ENCODE measurements around the gene SCRN3.
"Not testable (repeated sequence)": the region's sequence is repeated elsewhere in the genome, so short reads cannot be mapped to it uniquely, and the experiment has no call there.

SCRN3 gene

DNA sequence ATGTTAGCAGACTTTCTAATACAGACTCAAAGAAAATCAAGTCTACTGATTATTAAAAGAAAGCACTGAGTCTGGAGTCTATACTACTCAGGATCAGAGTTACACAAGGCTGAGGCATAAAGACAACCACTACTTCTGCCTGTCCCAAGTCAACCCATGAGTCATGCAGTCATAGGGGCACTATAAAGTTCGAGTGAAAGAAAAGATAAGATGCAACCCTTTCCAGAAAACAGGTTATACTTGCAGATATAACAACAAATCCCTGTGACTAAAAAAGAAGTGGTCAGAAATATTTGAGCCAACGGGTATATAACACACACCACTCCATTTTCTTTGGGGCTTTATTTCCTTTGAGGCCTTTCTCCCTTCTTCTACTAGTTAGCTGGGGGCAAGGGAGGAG lies 18.6 kb upstream of the SCRN3 start:
- Histone ChIP-seq H3K4me3 (ENCODE audit: low read length) (no peak overlapping the region), H3K36me3 (ENCODE audit: insufficient read depth, low read length) (peaks cover 62% of the 10 kb centered on the region), H3K4me2 (ENCODE audit: low read length) (no peak overlapping the region), H3K27me3 (ENCODE audit: control insufficient read depth, insufficient read depth, low read length) (no peaks in the 10 kb centered on the region), H3K9me3 (replicated peaks; ENCODE audit: low read length) (no peaks in the 10 kb centered on the region), H3K9ac (ENCODE audit: low read depth, low read length) (no peak overlapping the region), H3K4me1 (ENCODE audit: control insufficient read depth, insufficient read depth, low read length) (no peaks in the 10 kb centered on the region)

DNA sequence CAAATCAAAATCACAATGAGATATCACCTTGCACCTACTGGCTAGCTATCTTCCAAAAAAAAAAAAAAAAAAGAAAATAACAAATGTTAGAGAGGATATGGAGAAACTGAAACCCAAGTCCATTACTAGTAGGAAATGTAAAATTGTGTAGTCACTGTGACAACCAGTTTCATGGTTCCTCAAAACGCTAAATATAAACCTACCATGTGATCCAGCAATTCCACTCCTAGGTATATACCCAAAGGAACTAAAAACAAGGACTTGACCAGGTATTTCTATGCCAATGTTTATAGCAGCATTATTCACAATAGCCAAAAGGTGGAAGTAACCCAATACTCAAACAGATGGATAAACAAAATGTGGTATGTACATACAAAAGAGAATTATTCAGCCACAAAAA lies 11.7 kb upstream of the SCRN3 start:
- no peaks in the 10 kb centered on the region for H3K27me3 ChIP-seq (ENCODE audit: control insufficient read depth, insufficient read depth, low read length)
- peaks cover 33% of the 10 kb centered on the region for H3K36me3 ChIP-seq (ENCODE audit: insufficient read depth, low read length)
- no peaks in the 10 kb centered on the region for H3K9me3 ChIP-seq (replicated peaks; ENCODE audit: low read length)
- H3K4me2 ChIP-seq (ENCODE audit: low read length): no peak overlapping the region
- H3K9ac ChIP-seq (ENCODE audit: low read depth, low read length): no peak overlapping the region
- H3K4me1 ChIP-seq (ENCODE audit: control insufficient read depth, insufficient read depth, low read length): no peaks in the 10 kb centered on the region
- no peak overlapping the region for H3K4me3 ChIP-seq (ENCODE audit: low read length)

- Histone ChIP-seq H3K9ac (ENCODE audit: low read depth, low read length) (no peak overlapping the region), H3K36me3 (ENCODE audit: insufficient read depth, low read length) (peaks cover 32% of the 10 kb centered on the region), H3K4me1 (ENCODE audit: control insufficient read depth, insufficient read depth, low read length) (no peaks in the 10 kb centered on the region), H3K4me2 (ENCODE audit: low read length) (no peak overlapping the region), H3K9me3 (replicated peaks; ENCODE audit: low read length) (no peaks in the 10 kb centered on the region), H3K27me3 (ENCODE audit: control insufficient read depth, insufficient read depth, low read length) (no peaks in the 10 kb centered on the region), H3K4me3 (ENCODE audit: low read length) (no peak overlapping the region)
These were observed 10.3 kb upstream of the SCRN3 start for GRCh38 chr2:174385201-174385600.

DNA sequence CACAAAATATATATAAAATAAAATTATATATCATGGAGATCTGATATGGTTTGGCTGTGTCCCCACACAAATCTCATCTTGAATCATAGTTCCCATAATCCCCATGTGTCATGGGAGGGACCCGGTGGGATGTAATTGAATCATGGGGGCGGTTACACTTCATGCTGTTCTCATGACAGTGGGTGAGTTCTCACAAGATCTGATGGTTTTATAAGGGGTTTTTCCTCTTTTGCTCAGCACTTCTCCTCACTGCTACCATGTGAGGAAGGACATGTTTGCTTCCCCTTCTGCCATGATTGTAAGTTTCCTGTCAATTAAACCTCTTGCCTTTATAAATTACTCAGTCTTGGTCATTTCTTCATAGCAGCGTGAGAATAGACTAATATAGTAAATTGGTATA lies 6.8 kb upstream of the SCRN3 start:
- H3K9ac ChIP-seq (ENCODE audit: low read depth, low read length); H3K27me3 ChIP-seq (ENCODE audit: control insufficient read depth, insufficient read depth, low read length); H3K4me3 ChIP-seq (ENCODE audit: low read length); H3K9me3 ChIP-seq (replicated peaks; ENCODE audit: low read length); H3K4me1 ChIP-seq (ENCODE audit: control insufficient read depth, insufficient read depth, low read length); H3K4me2 ChIP-seq (ENCODE audit: low read length): not testable (repeated sequence)
- H3K36me3 ChIP-seq (ENCODE audit: insufficient read depth, low read length): peaks cover 18% of the 10 kb centered on the region

DNA sequence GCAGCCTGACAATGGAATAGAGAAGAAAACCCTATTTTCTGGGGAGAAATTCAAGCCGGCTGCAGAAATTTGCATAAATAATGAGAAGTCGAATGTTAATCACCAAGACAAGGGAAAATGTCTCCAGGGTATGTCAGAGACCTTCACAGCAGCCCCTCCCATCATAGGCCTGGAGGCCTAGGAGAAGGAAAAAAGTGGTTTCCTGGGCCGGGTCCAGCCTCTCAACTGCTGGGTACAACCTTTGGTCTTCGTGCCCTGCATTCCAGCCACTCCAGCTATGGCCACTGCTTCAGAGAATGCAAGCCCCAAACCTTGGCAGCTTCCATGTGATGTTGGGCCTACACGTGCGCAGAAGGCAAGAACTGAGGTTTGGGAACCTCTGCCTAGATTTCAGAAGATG lies 6.0 kb upstream of the SCRN3 start:
- H3K27me3 ChIP-seq (ENCODE audit: control insufficient read depth, insufficient read depth, low read length): no peaks in the 10 kb centered on the region
- H3K36me3 ChIP-seq (ENCODE audit: insufficient read depth, low read length): peaks cover 13% of the 10 kb centered on the region
- H3K4me3 ChIP-seq (ENCODE audit: low read length): no peak overlapping the region
- peaks cover 7% of the 10 kb centered on the region for H3K4me1 ChIP-seq (ENCODE audit: control insufficient read depth, insufficient read depth, low read length)
- H3K4me2 ChIP-seq (ENCODE audit: low read length): no peak overlapping the region
- no peak overlapping the region for H3K9ac ChIP-seq (ENCODE audit: low read depth, low read length)
- H3K9me3 ChIP-seq (replicated peaks; ENCODE audit: low read length): no peaks in the 10 kb centered on the region

DNA sequence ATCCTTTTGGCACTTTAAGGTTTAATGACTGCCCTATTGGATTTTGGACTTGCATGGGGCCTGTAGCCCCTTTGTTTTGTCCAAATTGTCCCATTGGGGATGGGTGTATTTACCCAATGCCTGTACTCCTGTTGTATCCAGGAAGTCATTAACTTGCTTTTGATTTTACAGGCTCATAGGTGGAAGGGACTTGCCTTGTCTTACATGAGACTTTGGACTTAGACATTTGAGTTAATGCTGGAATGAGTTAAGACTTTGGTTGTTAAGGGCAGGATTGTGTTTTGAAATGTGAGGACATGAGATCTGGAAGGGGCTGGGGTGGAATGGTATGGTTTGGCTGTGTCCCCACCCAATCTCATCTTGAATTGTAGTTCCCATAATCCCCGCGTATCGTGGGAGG lies 5.2 kb upstream of the SCRN3 start:
- not testable (repeated sequence) for H3K27me3 ChIP-seq (ENCODE audit: control insufficient read depth, insufficient read depth, low read length); H3K9ac ChIP-seq (ENCODE audit: low read depth, low read length); H3K4me3 ChIP-seq (ENCODE audit: low read length); H3K4me2 ChIP-seq (ENCODE audit: low read length); H3K4me1 ChIP-seq (ENCODE audit: control insufficient read depth, insufficient read depth, low read length); H3K9me3 ChIP-seq (replicated peaks; ENCODE audit: low read length)
- peaks cover 13% of the 10 kb centered on the region for H3K36me3 ChIP-seq (ENCODE audit: insufficient read depth, low read length)

GRCh38 chr2:174392706-174393105 lies 2.8 kb upstream of the SCRN3 start:
- H3K36me3 ChIP-seq (ENCODE audit: insufficient read depth, low read length): no peaks in the 10 kb centered on the region
- no peak overlapping the region for H3K9ac ChIP-seq (ENCODE audit: low read depth, low read length)
- no peak overlapping the region for H3K4me3 ChIP-seq (ENCODE audit: low read length)
- no peaks in the 10 kb centered on the region for H3K27me3 ChIP-seq (ENCODE audit: control insufficient read depth, insufficient read depth, low read length)
- H3K9me3 ChIP-seq (replicated peaks; ENCODE audit: low read length): no peaks in the 10 kb centered on the region
- H3K4me1 ChIP-seq (ENCODE audit: control insufficient read depth, insufficient read depth, low read length): peaks cover 9% of the 10 kb centered on the region
- H3K4me2 ChIP-seq (ENCODE audit: low read length): no peak overlapping the region

DNA sequence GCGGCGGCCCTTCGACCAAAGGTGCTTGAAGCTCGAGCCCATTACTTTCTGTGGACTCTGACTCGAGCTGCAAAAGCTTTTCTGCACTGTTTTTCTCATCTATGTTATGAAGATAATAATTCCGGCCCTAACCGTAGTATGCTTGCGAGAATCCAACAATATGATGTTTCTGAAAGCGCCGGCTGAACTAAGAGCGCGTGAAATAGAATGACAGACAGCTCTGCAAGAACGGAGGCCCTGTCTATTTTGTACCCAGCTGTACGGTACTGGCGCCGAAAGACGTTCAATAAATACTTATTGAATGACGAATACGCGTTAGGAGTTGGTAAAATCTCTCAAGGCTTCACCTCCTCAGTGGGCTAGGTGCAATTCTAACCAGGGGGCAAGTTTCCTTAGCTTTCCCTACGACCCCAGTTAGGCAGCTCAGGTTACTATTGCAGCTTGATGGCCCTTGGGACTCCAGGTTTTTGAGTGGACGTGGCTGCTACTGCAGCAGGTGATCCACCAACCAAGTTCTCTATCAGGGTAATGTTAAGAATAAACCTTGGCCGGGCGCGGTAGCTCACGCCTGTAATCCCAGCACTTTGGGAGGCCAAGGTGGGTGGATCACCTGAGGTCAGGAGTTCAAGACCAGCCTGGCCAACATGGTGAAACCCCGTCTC lies 570 bp downstream of the SCRN3 start:
- peaks cover 9% of the 10 kb centered on the region for H3K4me1 ChIP-seq (ENCODE audit: control insufficient read depth, insufficient read depth, low read length)
- no peaks in the 10 kb centered on the region for H3K9me3 ChIP-seq (replicated peaks; ENCODE audit: low read length)
- peak overlapping the region; percentile 93 for H3K4me2 ChIP-seq (ENCODE audit: low read length)
- H3K27me3 ChIP-seq (ENCODE audit: control insufficient read depth, insufficient read depth, low read length): no peaks in the 10 kb centered on the region
- H3K9ac ChIP-seq (ENCODE audit: low read depth, low read length): peak overlapping the region; percentile 87
- peak overlapping the region; percentile 91 for H3K4me3 ChIP-seq (ENCODE audit: low read length)
- peaks cover 3% of the 10 kb centered on the region for H3K36me3 ChIP-seq (ENCODE audit: insufficient read depth, low read length)

DNA sequence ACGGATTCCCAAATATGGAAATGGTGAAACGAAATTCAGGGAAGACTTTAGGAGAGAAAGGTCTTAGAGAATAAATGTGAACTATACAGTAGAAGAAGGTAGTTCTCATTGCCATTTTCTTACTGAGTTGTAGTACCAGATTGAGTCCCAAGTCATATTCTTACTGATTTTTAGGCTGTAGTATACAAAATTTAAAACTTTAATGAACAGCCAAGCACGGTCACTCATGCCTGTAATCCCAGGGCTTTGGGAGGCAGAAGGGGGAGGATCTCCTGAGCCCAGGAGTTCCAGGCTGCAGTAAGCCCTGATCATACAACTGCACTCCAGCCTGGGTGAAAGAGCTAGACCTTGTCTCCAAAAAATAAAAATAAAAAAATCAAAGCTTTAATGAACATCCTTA lies 2.2 kb downstream of the SCRN3 start:
- no peaks in the 10 kb centered on the region for H3K27me3 ChIP-seq (ENCODE audit: control insufficient read depth, insufficient read depth, low read length)
- H3K4me1 ChIP-seq (ENCODE audit: control insufficient read depth, insufficient read depth, low read length): peaks cover 9% of the 10 kb centered on the region
- H3K36me3 ChIP-seq (ENCODE audit: insufficient read depth, low read length): peaks cover 3% of the 10 kb centered on the region
- H3K9ac ChIP-seq (ENCODE audit: low read depth, low read length): no peak overlapping the region
- H3K4me2 ChIP-seq (ENCODE audit: low read length): no peak overlapping the region
- H3K9me3 ChIP-seq (replicated peaks; ENCODE audit: low read length): no peaks in the 10 kb centered on the region
- H3K4me3 ChIP-seq (ENCODE audit: low read length): no peak overlapping the region

DNA sequence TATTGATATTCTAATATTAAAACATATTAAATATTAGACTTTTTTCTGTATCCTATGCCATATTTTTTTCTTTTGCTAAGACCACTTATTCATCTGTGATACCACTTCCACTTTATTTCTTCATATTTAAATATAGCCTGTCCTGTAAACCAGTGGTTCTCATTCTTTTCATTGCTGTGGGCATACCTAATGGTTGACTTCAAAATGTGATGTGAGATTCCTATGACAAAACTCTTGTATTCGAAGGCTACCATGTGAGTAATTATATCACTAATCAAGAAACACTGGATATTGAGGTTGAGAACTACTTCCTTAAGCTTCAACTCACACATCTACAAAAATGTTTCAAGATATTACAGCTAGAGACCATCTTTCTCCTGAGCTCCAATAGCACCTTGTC lies 3.6 kb downstream of the SCRN3 start:
- Histone ChIP-seq H3K4me1 (ENCODE audit: control insufficient read depth, insufficient read depth, low read length) (peaks cover 6% of the 10 kb centered on the region), H3K36me3 (ENCODE audit: insufficient read depth, low read length) (peaks cover 8% of the 10 kb centered on the region), H3K9me3 (replicated peaks; ENCODE audit: low read length) (no peaks in the 10 kb centered on the region), H3K4me2 (ENCODE audit: low read length) (no peak overlapping the region), H3K4me3 (ENCODE audit: low read length) (no peak overlapping the region), H3K27me3 (ENCODE audit: control insufficient read depth, insufficient read depth, low read length) (no peaks in the 10 kb centered on the region), H3K9ac (ENCODE audit: low read depth, low read length) (no peak overlapping the region)

DNA sequence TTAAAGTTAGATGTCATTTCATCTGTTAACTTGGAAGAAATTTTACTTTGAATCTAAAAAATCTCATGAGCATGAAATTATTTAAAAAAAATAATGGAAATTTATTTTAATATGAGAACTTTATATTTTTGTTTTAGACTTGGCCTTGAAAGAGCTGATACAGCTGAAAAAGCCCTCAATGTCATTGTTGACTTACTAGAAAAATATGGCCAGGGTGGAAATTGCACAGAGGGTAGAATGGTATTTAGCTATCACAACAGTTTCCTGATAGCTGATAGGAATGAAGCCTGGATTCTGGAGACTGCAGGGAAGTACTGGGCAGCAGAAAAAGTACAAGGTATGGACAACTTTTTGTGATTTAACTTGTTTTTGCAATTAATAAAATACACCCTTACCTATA lies 5.3 kb downstream of the SCRN3 start:
- peaks cover 8% of the 10 kb centered on the region for H3K36me3 ChIP-seq (ENCODE audit: insufficient read depth, low read length)
- H3K9ac ChIP-seq (ENCODE audit: low read depth, low read length): no peak overlapping the region

DNA sequence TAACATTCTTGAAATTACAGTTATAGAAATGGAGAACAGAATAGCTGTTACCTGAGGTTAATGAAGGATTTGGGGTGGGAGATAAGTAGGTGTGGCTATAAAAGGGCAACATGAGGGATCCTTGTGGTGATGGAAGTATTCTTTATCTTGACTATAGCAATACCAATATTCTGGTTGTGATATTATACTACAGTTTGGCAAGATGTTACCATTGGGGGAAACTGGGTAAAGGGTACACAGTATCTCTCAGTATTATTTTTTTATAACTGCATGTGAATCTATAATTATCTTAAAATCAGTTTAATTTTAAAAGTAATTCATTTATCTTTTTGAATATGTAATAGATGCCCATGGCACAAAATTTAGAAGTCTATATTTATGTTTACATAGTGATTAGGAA lies 8.1 kb downstream of the SCRN3 start:
- H3K27me3 ChIP-seq (ENCODE audit: control insufficient read depth, insufficient read depth, low read length): no peaks in the 10 kb centered on the region
- no peaks in the 10 kb centered on the region for H3K4me1 ChIP-seq (ENCODE audit: control insufficient read depth, insufficient read depth, low read length)
- no peak overlapping the region for H3K9ac ChIP-seq (ENCODE audit: low read depth, low read length)
- no peaks in the 10 kb centered on the region for H3K9me3 ChIP-seq (replicated peaks; ENCODE audit: low read length)
- H3K36me3 ChIP-seq (ENCODE audit: insufficient read depth, low read length): peaks cover 8% of the 10 kb centered on the region
- H3K4me3 ChIP-seq (ENCODE audit: low read length): no peak overlapping the region
- H3K4me2 ChIP-seq (ENCODE audit: low read length): no peak overlapping the region

More for the DNA sequence above, 5.3 kb downstream of the SCRN3 start:
- Histone ChIP-seq H3K27me3 (ENCODE audit: control insufficient read depth, insufficient read depth, low read length) (no peaks in the 10 kb centered on the region), H3K4me3 (ENCODE audit: low read length) (no peak overlapping the region), H3K4me1 (ENCODE audit: control insufficient read depth, insufficient read depth, low read length) (no peaks in the 10 kb centered on the region), H3K4me2 (ENCODE audit: low read length) (no peak overlapping the region), H3K9me3 (replicated peaks; ENCODE audit: low read length) (no peaks in the 10 kb centered on the region)

All from skeletal muscle satellite cell (primary cell).